HG03442 (cell line): Measurements from ENCODE around the gene ZDHHC23.

Source experiments
- ATAC-seq: cut with Tn5 transposase; IDR thresholded peaks from one replicate; pipeline ENCODE4 v1.9.1; 2021; ENCODE audit warnings: mild to moderate bottlenecking, moderate library complexity; ENCODE audit not compliant: unreplicated experiment

Gene ZDHHC23

GRCh38 chr3:113947372-113948014 lies at the start of gene ZDHHC23:
Gene ZDHHC23 (plus strand): TSS chr3:113948013. CDS start chr3:113948803, 790 bp downstream.
- peak; percentile 65 for ATAC-seq

GRCh38 chr3:113898892-113899291 lies 48.9 kb upstream of the ZDHHC23 start:
- ATAC-seq, result no peak

GRCh38 chr3:113906568-113907140 lies 41.2 kb upstream of the ZDHHC23 start:
- ATAC-seq, result no peak

- ATAC-seq, result no peak
Measured at GRCh38 chr3:113908133-113908532, 39.7 kb upstream of the ZDHHC23 start.

GRCh38 chr3:113910966-113911365 lies 36.8 kb upstream of the ZDHHC23 start:
- no peak for ATAC-seq

GRCh38 chr3:113912552-113913236 lies 35.1 kb upstream of the ZDHHC23 start:
- ATAC-seq, result peak; percentile 91

- ATAC-seq, result no peak
Measured at GRCh38 chr3:113914646-113915045, 33.2 kb upstream of the ZDHHC23 start.

GRCh38 chr3:113927556-113927955 lies 20.3 kb upstream of the ZDHHC23 start:
- ATAC-seq, result no peak

- ATAC-seq, result no peak
Measured at GRCh38 chr3:113946831-113947230, 982 bp upstream of the ZDHHC23 start.

- ATAC-seq, result peak; percentile 50
Measured at GRCh38 chr3:113948015-113948917, 453 bp downstream of the ZDHHC23 start.

- no peak for ATAC-seq
Measured at GRCh38 chr3:113952921-113953320, 5.1 kb downstream of the ZDHHC23 start.

- no peak for ATAC-seq
Measured at GRCh38 chr3:113953677-113954076, 5.9 kb downstream of the ZDHHC23 start.

- ATAC-seq, result no peak
Measured at GRCh38 chr3:113954091-113954685, 6.4 kb downstream of the ZDHHC23 start.

- no peak for ATAC-seq
Measured at GRCh38 chr3:113963879-113964278, 16.1 kb downstream of the ZDHHC23 start.

- no peak for ATAC-seq
Measured at GRCh38 chr3:113966172-113966571, 18.4 kb downstream of the ZDHHC23 start.

- ATAC-seq, result no peak
Measured at GRCh38 chr3:113968986-113969385, 21.2 kb downstream of the ZDHHC23 start.

GRCh38 chr3:113977822-113978221 lies 30.0 kb downstream of the ZDHHC23 start:
- ATAC-seq, result no peak

GRCh38 chr3:113979916-113980315 lies 32.1 kb downstream of the ZDHHC23 start:
- no peak for ATAC-seq

- no peak for ATAC-seq
Measured at GRCh38 chr3:113981803-113982202, 34.0 kb downstream of the ZDHHC23 start.

GRCh38 chr3:113983544-113983943 lies 35.7 kb downstream of the ZDHHC23 start:
- no peak for ATAC-seq

- ATAC-seq, result peak; percentile 83
Measured at GRCh38 chr3:113985541-113985940, 37.7 kb downstream of the ZDHHC23 start.
